ENCODE measurements around the gene ZNF776.

The ZNF776 gene

DNA sequence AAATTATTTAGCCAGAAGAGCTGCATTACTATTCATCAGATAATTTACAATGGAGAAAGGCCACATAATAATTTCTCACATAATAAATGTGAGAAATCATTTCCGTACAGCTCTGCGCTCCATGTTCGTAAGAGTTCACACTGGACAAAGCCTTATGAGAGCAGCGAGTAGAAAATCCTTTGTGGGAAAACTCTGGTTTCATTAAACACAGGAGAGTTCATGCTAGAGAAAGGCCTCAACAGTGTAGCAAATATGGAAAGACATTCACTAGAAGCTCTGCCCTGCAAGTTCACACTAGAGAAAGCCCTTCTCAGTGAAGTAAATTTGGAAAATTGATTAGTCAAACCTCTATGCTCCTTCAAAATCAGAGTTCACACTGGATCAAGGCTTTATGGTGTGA is 8.4 kb downstream of the ZNF776 start:
- no peak for DNase-seq (ENCODE audit: low spot score)
- Histone ChIP-seq H3K27ac (no peak overlapping the region), H3K4me3 (peak overlapping the region; percentile 45)
- TF ChIP-seq, protein P1, sequence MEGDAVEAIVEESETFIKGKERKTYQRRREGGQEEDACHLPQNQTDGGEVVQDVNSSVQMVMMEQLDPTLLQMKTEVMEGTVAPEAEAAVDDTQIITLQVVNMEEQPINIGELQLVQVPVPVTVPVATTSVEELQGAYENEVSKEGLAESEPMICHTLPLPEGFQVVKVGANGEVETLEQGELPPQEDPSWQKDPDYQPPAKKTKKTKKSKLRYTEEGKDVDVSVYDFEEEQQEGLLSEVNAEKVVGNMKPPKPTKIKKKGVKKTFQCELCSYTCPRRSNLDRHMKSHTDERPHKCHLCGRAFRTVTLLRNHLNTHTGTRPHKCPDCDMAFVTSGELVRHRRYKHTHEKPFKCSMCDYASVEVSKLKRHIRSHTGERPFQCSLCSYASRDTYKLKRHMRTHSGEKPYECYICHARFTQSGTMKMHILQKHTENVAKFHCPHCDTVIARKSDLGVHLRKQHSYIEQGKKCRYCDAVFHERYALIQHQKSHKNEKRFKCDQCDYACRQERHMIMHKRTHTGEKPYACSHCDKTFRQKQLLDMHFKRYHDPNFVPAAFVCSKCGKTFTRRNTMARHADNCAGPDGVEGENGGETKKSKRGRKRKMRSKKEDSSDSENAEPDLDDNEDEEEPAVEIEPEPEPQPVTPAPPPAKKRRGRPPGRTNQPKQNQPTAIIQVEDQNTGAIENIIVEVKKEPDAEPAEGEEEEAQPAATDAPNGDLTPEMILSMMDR (IDR thresholded peaks at IDR 0.05), result no peak

DNA sequence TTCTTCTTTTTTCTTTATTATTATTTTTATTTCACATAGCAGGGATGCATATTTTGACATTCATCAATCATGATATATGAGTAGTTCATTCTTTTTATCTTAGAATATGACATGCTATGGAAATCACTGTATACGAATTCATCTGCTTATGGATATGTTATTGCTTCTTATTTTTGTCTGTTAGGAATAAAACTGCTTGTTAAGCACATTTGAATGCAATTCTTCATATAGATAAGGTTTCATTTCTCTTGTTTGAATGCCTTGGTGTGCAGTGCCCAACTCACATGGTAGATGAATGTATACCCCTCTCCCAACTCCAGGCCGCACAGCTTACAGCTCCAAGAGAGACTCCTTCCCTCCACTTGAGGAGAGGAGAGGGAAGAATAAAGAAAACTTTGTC is 11.3 kb downstream of the ZNF776 start:
- TF ChIP-seq, protein P1 (IDR thresholded peaks at IDR 0.05), result no peak
- Histone ChIP-seq H3K4me3 (no peak overlapping the region), H3K27ac (no peak overlapping the region)
- DNase-seq (ENCODE audit: low spot score), result no peak

DNA sequence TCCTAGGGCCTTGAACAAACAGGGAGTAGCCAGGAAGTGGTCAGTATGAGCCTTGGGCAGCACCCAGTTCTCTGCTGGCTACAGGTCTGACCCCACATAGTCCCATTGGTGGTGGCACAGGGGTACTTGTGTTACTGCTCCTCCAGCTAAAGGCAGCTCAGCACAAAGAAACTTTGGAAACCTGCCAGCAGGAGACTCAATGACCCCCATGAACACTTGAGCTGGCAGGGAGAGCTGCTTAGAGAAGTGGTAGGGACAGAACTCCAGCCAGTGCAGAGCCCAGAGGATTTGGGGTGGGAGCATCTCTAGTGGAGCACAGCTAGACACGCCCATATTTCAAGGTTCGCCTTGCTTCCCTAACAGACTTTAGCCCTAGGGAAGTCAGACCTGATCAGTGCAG is 12.5 kb downstream of the ZNF776 start:
- no peak overlapping the region for H3K4me3 ChIP-seq
- TF ChIP-seq, protein P1 (IDR thresholded peaks at IDR 0.05), result no peak
- no peak overlapping the region for H3K27ac ChIP-seq
- DNase-seq (ENCODE audit: low spot score), result no peak

DNA sequence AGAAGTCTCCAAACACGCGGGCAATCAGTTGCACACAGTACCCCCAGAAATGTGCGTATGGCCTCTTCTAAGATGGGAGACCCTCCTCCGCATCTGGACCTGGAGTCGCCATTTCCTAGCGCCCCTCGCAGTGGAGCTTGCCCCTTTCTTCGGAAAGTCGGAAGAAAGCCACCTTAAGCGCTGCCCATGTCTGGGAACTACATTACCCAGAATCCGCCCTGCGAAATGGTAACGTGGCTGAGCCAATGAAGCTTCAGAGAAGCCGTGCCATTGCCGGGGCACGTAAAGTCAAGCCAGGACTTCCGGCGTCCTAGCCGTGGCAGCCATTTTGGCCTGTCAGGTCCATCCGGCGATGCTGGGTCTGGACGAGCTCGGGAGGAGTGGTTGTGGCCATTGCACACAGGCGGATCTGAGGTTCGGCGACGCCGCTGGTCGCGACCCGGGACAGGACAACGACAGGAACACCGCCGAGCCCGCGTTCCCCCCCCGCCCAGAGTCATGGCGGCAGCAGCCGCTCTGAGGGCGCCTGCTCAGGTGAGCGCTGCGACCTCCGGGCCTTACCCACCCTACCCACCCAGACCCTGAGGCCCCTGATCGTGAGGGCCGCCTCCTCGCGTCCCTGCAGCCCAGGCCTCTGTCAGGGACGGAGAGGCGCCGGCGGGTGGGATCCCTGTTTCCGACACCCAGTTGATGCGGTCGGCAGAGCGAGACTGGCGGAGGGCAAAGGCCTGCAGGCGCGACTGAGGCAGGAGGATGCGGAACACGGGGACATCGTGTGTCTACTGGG is 22.9 kb downstream of the ZNF776 start, which contains the start of gene ZNF586:
Gene ZNF586, plus strand, starts transcription at position 332 of the 787 bp plus-strand sequence. Its CDS starts 167 bp downstream, at position 499.
- DNase-seq (ENCODE audit: low spot score), result peak; percentile 88
- Histone ChIP-seq H3K4me3 (peak within 1 kb of the TSS; percentile 78), H3K27ac (peak within 1 kb of the TSS; percentile 66 to 77)
- TF ChIP-seq, protein P1 (IDR thresholded peaks at IDR 0.05), result no peak

DNA sequence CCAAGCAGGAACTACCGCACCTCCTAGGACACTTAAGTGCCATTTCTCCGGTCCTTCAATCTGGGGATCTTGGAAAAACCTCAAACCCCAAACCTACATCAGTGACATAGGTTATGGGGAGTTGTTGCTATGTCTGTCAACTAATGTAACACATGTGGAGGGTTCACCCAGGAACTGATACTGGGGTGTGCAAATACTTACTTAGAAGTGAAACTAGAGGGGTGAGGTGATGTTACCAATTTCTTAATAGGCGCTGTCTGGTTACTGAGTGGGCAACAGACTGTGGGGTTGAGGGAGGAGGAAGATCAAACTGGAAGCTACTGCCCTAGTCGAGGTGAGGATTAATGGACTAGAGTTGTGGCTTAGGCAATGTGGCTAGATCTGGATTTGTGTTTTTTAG is 24.8 kb downstream of the ZNF776 start:
- TF ChIP-seq, protein P1 (IDR thresholded peaks at IDR 0.05), result no peak
- Histone ChIP-seq H3K27ac (no peak overlapping the region), H3K4me3 (peak overlapping the region; percentile 78)
- DNase-seq (ENCODE audit: low spot score), result no peak

DNA sequence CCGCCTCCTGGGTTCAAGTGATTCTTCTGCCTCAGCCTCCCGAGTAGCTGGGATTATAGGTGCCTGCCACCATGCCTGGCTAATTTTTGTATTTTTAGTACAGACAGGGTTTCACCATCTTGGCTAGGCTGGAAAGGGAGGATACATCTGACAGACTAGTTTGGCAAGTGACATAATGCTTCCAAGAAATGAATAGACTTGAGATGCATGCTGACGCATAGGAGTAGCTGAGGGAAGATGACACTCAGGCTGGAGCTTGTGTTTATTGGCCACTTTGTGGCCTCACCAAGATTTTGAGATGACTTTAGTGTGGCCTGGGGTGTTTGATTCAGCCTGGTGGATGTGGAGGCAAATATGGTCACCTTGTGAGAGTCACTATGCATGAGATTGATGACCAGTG is 26.9 kb downstream of the ZNF776 start:
- TF ChIP-seq, protein P1 (IDR thresholded peaks at IDR 0.05), result no peak
- H3K4me3 ChIP-seq, result no peak overlapping the region

DNA sequence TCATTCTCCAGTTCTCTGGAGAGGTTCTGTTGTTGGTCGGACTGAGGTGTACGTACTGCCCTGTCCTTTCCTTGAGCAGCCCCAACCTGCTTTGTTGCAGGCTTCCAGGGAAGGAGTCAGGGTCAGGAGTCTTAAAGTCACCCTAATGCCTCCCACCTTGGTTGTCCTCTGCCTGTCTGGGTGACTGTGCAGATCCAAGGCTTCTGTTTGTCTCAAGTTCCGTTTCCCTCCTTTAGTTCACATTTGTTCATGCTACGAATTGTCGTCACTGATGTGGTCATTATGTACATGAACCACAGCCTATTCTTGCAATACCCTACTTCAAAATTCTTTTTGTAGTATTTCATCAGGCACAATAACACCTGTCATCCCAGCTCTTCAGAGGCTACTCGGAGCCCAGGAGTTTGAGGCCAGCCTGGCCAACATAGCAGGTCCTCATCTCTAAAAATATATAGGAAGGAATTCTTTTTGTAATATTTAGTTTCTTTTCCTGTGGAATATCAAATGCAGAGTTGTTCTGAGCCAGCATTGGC is 30.2 kb downstream of the ZNF776 start:
- Histone ChIP-seq H3K4me3 (no peak overlapping the region), H3K27ac (no peak overlapping the region)
- TF ChIP-seq, protein P1 (IDR thresholded peaks at IDR 0.05), result no peak
- no peak for DNase-seq (ENCODE audit: low spot score)

More for the DNA sequence above, 26.9 kb downstream of the ZNF776 start:
- no peak overlapping the region for H3K27ac ChIP-seq
- no peak for DNase-seq (ENCODE audit: low spot score)

All from coronary artery (tissue), 2 donors.